Ishikawa (cell line): ENCODE results near the gene ZNF736.

Experiments
- CREB1 ChIP-seq: IDR thresholded peaks from 2 replicates; pipeline ENCODE4 v1.6.1; 2012; ENCODE audit warnings: low read depth
- EGR1 ChIP-seq: IDR thresholded peaks from 2 replicates; pipeline ENCODE4 v1.6.1; 2012
- EP300 ChIP-seq: IDR thresholded peaks from 2 replicates; pipeline ENCODE4 v1.6.1; 2012; ENCODE audit warnings: borderline replicate concordance
- FOXM1 ChIP-seq: IDR thresholded peaks from 2 replicates; pipeline ENCODE4 v1.6.1; 2012; ENCODE audit warnings: low read depth, borderline replicate concordance
- MAX ChIP-seq: IDR thresholded peaks from 2 replicates; pipeline ENCODE4 v1.6.1; 2012
- RAD21 ChIP-seq: IDR thresholded peaks from 2 replicates; pipeline ENCODE4 v1.6.1; 2012; ENCODE audit warnings: low read depth
- USF1 ChIP-seq: IDR thresholded peaks from 2 replicates; pipeline ENCODE4 v1.6.1; 2012
- YY1 ChIP-seq: IDR thresholded peaks from 2 replicates; pipeline ENCODE4 v1.6.1; 2012; ENCODE audit warnings: low read depth
- ZBTB7A ChIP-seq: IDR thresholded peaks from 2 replicates; pipeline ENCODE4 v1.6.1; 2012; ENCODE audit warnings: low read depth

GRCh38 chr7:64371116-64371515 is 57.4 kb downstream of the ZNF736 start:
- TF ChIP-seq FOXM1 (no peak), YY1 (no peak), EP300 (no peak), CREB1 (no peak), USF1 (no peak), EGR1 (no peak), RAD21 (no peak), MAX (no peak), ZBTB7A (no peak)
